ENCODE results near the gene CCDC175.

CCDC175 gene

DNA sequence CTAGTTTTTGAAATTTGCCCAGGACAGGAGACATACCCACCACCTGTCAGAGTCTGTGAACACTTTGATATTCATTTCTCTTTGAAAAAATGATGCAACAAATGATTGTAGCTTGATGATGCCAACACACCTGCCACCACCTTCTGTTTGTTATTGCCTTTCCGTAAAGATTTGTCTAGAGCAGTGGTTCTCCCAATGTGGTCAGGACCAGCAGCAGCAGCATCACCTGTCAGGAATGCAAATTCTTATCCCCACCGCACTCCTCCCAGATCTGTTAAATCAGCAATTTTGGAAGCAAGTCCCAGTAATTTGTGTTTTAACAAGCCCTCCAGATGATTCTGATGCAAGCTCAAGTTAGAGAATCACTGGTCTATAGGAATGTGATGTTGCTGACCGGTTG, 9.9 kb downstream of the CCDC175 start:
- H3K27me3 Mint-ChIP-seq: peaks cover 14% of the 10 kb centered on the region
- no peak overlapping the region for H3K4me3 Mint-ChIP-seq
- no peaks in the 10 kb centered on the region for H3K4me1 Mint-ChIP-seq (ENCODE audit: low read depth)
- H3K27ac Mint-ChIP-seq: no peak overlapping the region
- no peaks in the 10 kb centered on the region for H3K36me3 Mint-ChIP-seq
- no peaks in the 10 kb centered on the region for H3K9me3 Mint-ChIP-seq (ENCODE audit: low read depth)

DNA sequence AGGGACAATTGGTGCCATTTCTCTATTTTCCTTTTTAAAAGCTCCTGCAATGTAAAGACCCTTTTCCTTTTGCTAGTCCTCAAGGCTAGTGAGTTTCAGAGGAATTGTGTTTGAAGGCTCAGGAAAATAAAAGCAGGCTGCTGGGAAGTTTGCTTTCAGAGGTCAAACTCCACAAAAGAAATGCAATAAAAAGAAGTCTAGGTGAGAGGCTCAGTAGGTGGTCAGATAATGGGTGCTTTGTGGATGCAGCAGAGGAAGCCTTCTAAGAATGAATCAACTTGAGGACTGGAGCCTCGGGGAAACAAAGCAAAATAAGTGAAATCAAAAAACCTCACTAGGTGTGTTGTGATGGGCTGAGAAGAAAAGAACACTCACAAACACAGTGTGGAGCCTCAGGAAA, 10.3 kb downstream of the CCDC175 start:
- H3K4me1 Mint-ChIP-seq (ENCODE audit: low read depth): no peaks in the 10 kb centered on the region
- no peak overlapping the region for H3K4me3 Mint-ChIP-seq
- H3K9me3 Mint-ChIP-seq (ENCODE audit: low read depth): no peaks in the 10 kb centered on the region
- peaks cover 12% of the 10 kb centered on the region for H3K27me3 Mint-ChIP-seq
- H3K36me3 Mint-ChIP-seq: no peaks in the 10 kb centered on the region
- H3K27ac Mint-ChIP-seq: no peak overlapping the region

DNA sequence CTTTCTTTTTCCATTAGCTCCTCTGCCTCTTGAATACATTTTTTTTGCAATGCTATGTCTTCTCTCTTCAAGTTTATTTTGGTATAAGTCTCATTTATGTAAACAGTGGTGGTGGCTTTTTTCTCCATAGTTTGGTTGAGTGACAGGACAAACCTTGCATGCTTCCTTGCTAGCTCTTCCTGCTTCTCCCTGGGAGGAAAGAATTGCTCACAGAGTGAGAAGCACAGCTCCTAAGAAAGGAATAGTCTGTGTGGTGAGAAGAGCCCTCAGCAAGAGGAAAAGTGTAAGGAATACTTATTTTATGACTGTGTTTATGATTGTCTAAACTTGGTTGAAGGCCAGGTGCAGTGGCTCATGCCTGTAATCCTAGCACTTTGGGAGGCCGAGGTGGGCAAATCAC, 11.5 kb downstream of the CCDC175 start:
- Mint-ChIP-seq H3K27ac (no peak overlapping the region), H3K9me3 (ENCODE audit: low read depth) (no peaks in the 10 kb centered on the region), H3K4me1 (ENCODE audit: low read depth) (no peaks in the 10 kb centered on the region)

DNA sequence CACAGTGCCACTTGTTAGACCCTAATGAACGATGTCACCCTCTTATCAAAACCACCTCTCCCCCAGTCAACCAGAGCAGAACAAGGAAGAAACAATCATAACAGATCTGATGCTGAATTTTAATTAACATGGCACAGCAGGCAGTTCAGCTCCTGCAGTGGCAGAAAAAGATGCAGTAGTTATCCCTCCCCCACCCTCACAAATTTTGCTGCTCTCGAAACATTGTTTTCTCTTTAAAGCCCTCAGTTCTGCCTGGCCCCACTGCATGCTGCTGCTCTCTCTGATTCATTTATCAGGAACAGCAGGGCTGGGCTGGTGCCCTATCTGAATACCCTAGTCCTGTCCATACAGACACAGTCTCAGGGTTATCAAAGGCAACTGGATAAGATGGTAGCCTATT, 12.2 kb downstream of the CCDC175 start:
- Mint-ChIP-seq H3K9me3 (ENCODE audit: low read depth) (no peaks in the 10 kb centered on the region), H3K4me3 (no peak overlapping the region), H3K27me3 (peaks cover 8% of the 10 kb centered on the region), H3K4me1 (ENCODE audit: low read depth) (no peaks in the 10 kb centered on the region), H3K36me3 (no peaks in the 10 kb centered on the region), H3K27ac (no peak overlapping the region)

More for the DNA sequence above, 11.5 kb downstream of the CCDC175 start:
- no peaks in the 10 kb centered on the region for H3K36me3 Mint-ChIP-seq
- H3K4me3 Mint-ChIP-seq: no peak overlapping the region
- H3K27me3 Mint-ChIP-seq: peaks cover 8% of the 10 kb centered on the region

DNA sequence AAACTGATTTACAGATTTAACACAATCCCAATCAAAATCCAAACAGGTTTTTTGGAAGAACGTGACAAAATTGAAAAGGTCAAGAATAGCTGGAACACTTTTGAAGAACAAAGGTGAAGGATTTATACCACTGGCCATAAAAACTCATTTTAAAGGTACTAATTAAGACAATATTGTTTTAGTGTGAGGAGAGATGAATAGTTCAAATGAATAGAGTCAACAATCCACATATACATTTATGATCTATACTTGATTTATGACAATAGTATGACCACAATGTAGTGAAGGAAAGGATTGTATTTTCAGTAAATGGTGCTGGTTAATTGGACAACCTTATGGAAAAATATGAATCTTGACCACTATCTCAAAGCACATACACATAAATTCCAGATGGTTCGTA, 29.3 kb downstream of the CCDC175 start:
- no peaks in the 10 kb centered on the region for H3K36me3 Mint-ChIP-seq
- no peak overlapping the region for H3K27ac Mint-ChIP-seq
- no peaks in the 10 kb centered on the region for H3K9me3 Mint-ChIP-seq (ENCODE audit: low read depth)
- no peaks in the 10 kb centered on the region for H3K4me1 Mint-ChIP-seq (ENCODE audit: low read depth)
- H3K4me3 Mint-ChIP-seq: no peak overlapping the region
- peaks cover 4% of the 10 kb centered on the region for H3K27me3 Mint-ChIP-seq

DNA sequence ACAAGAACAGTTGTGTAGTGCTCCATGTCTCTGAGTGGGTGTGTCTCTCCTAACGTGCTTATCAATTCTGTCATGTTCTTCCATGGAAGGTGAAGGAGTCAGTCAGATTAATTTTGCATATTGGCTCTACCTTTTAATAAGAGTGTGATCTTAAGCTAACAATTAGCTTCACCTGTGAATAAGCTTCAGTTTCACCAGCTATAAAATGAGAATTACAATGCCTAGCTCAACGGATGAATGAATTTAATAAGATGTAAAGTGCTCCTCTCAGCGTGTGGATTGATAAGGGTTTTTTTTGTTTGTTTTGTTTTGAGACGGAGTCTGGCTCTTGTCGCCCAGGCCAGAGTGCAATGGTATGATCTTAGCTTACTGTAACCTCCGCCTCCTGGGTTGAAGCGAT, 32.7 kb downstream of the CCDC175 start:
- H3K4me1 Mint-ChIP-seq (ENCODE audit: low read depth): no peaks in the 10 kb centered on the region
- no peak overlapping the region for H3K4me3 Mint-ChIP-seq
- no peak overlapping the region for H3K27ac Mint-ChIP-seq
- no peaks in the 10 kb centered on the region for H3K9me3 Mint-ChIP-seq (ENCODE audit: low read depth)
- H3K36me3 Mint-ChIP-seq: no peaks in the 10 kb centered on the region
- H3K27me3 Mint-ChIP-seq: peaks cover 4% of the 10 kb centered on the region

DNA sequence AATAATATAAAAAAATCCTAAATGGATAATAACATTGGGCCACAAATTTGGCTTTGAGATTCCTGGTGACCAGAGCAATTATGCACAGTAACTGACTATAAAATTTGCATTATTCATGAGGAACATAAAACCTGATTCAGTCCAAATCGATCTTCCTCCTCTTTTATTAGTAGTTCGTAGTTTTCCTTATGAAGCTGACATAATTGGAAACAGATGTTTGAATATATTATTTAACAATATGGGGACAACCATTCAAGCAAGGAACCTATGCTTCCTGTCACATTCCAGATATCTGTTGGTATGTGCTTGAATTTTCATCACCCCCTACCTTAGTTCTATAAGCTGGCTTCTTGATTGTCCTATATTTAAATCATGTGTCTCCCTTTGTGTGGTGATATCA, 34.9 kb downstream of the CCDC175 start:
- Mint-ChIP-seq H3K27ac (no peak overlapping the region), H3K9me3 (ENCODE audit: low read depth) (no peaks in the 10 kb centered on the region), H3K4me1 (ENCODE audit: low read depth) (no peaks in the 10 kb centered on the region), H3K4me3 (no peak overlapping the region), H3K36me3 (no peaks in the 10 kb centered on the region), H3K27me3 (peaks cover 2% of the 10 kb centered on the region)

DNA sequence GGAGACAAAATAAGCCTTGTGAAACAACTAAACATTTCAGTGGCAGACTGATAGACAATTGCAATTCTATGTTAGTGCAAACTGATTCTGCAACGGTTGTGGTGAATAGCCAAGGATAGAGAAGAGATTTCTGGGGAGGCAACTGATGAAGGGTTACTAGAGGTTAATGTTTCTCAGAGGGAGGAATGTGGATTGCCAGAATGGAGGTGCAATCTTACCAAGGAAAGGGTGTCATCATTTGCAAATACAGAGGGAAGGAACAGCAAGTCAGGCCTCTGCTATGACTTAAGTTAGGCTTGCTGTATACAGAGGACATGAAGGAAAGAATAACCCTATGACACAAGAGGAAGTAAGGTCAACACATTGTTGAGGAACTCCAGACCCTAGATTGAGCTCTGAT, 35.8 kb downstream of the CCDC175 start:
- H3K4me1 Mint-ChIP-seq (ENCODE audit: low read depth): no peaks in the 10 kb centered on the region
- H3K36me3 Mint-ChIP-seq: no peaks in the 10 kb centered on the region
- no peak overlapping the region for H3K4me3 Mint-ChIP-seq
- H3K27ac Mint-ChIP-seq: no peak overlapping the region
- H3K9me3 Mint-ChIP-seq (ENCODE audit: low read depth): no peaks in the 10 kb centered on the region
- H3K27me3 Mint-ChIP-seq: peaks cover 4% of the 10 kb centered on the region

DNA sequence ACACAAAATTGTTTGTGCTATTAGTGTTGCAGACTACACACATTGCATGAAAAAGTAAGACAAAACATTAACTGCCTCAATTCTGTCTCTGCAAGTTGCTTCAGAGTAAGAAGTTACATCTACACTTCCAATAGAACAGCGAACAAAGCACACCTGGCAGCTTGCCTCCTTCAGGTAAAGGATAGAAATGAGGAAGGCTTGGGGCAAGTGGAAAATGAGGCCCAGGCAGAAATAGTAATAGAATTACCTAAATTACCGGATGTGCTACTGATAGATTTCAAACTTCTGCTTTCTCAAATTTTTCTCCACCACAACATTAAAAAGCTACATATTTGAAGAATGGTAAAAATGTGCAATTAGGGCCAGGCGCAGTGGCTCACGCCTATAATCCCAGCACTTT, 37.7 kb downstream of the CCDC175 start:
- Mint-ChIP-seq H3K27me3 (peaks cover 2% of the 10 kb centered on the region), H3K27ac (no peak overlapping the region), H3K4me1 (ENCODE audit: low read depth) (no peaks in the 10 kb centered on the region), H3K4me3 (no peak overlapping the region), H3K36me3 (no peaks in the 10 kb centered on the region), H3K9me3 (ENCODE audit: low read depth) (no peaks in the 10 kb centered on the region)

DNA sequence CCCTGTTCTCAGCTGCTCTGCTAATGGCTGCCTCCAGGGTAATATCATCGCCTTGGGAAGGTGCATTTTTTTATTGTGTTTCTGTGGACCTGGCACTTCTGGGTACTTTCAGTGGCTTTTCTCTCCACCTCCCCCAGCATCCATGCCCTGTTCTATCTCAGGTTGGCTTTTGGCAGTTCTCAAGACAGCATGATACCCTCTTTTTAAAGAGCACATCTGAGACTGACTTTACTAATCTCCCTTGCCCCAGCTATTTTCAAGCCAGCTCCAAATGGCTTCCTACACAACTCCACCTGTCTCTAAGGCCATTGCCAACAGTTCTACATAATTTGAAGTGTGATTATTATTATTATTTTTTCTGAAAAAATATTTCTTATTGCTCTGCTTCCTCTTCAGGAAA, 39.1 kb downstream of the CCDC175 start:
- Mint-ChIP-seq H3K4me3 (no peak overlapping the region), H3K9me3 (ENCODE audit: low read depth) (no peaks in the 10 kb centered on the region), H3K36me3 (no peaks in the 10 kb centered on the region), H3K27ac (no peak overlapping the region), H3K27me3 (peaks cover 2% of the 10 kb centered on the region), H3K4me1 (ENCODE audit: low read depth) (no peaks in the 10 kb centered on the region)

DNA sequence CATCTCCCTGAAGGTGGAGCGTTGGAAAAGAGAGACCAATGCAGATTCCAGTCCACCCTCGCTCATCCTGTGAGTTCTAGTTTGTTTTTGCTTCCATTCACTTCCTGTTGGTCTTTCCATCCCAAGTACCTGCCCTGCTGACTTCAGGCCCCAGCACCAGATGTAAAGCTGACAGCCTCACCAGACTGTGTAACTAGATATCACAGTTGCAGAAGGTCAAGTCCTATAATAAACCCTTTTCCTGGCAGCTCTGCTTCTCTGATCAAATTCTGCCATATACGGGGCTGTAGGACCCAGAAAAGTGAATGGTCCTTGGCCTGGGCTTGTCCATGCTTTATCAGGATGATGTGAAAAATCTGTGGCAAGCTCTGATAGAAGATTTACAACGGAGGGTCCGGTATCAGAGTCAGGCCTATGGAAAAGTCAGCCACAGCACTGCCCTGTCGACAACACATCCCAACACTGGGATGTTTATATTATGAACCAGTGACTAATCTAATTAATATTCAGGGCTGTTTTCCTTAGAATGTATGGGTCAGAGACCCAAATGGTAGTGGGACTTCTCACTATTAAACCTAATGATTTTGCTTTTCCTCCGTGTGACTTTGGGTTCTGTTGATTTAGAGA, 42.1 kb downstream of the CCDC175 start:
- Mint-ChIP-seq H3K27ac (no peak overlapping the region), H3K4me1 (ENCODE audit: low read depth) (no peaks in the 10 kb centered on the region), H3K4me3 (no peak overlapping the region), H3K36me3 (no peaks in the 10 kb centered on the region), H3K9me3 (ENCODE audit: low read depth) (no peaks in the 10 kb centered on the region), H3K27me3 (peaks cover 4% of the 10 kb centered on the region)

DNA sequence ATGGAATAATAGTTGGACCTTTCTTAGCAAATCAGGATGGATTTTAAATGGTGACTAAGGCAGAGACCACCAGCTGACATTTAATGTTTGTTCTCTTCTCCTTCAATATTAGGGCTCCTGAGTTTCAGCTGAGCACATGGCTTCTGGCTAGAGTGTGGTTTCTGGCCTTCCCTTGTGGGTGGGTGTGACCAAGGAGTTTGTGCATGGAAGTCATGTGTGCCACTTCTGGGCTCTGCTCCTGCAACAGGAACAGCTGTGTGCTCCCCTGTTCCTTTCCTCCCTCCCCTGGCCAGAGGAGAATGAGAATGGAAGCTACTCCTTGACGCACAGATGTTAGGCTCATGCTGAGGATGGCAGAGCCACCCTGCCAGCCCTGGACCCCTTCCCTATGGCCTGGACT, 44.2 kb downstream of the CCDC175 start:
- H3K27me3 Mint-ChIP-seq: peaks cover 11% of the 10 kb centered on the region
- no peak overlapping the region for H3K27ac Mint-ChIP-seq
- no peak overlapping the region for H3K4me3 Mint-ChIP-seq
- H3K36me3 Mint-ChIP-seq: no peaks in the 10 kb centered on the region
- H3K4me1 Mint-ChIP-seq (ENCODE audit: low read depth): no peaks in the 10 kb centered on the region
- H3K9me3 Mint-ChIP-seq (ENCODE audit: low read depth): peaks cover 5% of the 10 kb centered on the region

DNA sequence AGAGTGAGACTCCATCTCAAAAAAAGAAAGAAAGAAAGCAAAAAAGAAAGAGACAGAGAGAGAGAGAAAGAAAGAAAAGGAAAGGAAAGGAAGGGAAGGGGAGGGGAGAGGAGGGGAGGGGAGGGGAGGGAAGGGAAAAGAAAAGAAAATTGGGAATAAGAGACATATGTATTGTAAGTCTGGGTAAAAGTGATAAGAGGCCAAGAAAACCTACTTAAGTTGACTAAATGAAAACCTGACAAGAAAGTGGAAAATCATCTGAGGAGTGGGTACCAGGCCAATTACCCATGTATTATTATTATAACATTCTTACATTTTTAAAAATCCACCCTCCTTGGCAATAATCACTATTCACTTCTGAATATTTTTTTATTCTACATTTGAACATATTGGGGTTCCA, 46.3 kb downstream of the CCDC175 start:
- no peak overlapping the region for H3K27ac Mint-ChIP-seq
- H3K4me3 Mint-ChIP-seq: no peak overlapping the region
- no peaks in the 10 kb centered on the region for H3K4me1 Mint-ChIP-seq (ENCODE audit: low read depth)
- H3K27me3 Mint-ChIP-seq: peaks cover 9% of the 10 kb centered on the region
- no peaks in the 10 kb centered on the region for H3K36me3 Mint-ChIP-seq
- peaks cover 5% of the 10 kb centered on the region for H3K9me3 Mint-ChIP-seq (ENCODE audit: low read depth)

DNA sequence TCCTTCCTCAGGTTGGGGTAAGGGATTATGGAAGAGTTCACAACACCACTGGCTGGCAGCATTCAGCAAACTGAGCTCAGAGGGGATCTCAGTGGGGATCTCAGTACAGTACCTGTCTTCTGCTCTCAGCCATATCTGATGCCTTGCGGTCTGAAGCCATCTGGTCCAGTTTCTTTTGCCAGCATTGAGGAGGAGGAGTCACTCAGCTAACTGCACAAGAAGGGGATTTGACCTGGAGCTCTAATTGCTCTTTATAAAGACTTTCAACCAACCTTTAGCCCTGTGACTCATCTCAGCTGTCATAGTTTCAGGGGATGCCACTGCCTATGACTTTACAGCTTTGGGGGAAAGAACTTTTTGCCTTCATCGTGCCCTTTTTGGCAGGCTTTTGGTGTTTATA, 47.4 kb downstream of the CCDC175 start:
- peaks cover 13% of the 10 kb centered on the region for H3K27me3 Mint-ChIP-seq
- H3K4me3 Mint-ChIP-seq: no peak overlapping the region
- no peak overlapping the region for H3K27ac Mint-ChIP-seq
- peaks cover 5% of the 10 kb centered on the region for H3K9me3 Mint-ChIP-seq (ENCODE audit: low read depth)
- H3K4me1 Mint-ChIP-seq (ENCODE audit: low read depth): no peaks in the 10 kb centered on the region
- no peaks in the 10 kb centered on the region for H3K36me3 Mint-ChIP-seq

DNA sequence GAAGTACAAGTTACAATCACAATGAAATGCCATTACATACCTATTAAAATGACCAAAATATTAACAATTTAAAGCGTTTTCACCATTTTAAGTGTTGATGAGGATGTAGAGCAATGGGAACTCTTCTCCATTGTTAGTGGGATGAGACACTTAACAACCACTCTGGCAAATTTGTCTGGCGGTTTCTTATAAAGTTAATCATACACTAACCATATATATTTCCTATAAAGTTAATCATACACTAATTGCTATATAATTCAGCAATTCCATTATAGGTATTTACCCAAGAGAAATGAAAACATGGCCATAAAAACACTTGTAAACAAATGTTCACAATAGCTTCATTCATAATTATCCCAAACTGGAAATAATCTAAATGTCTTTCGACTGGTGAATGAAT, 56.4 kb downstream of the CCDC175 start:
- H3K4me3 Mint-ChIP-seq: no peak overlapping the region
- H3K4me1 Mint-ChIP-seq (ENCODE audit: low read depth): no peaks in the 10 kb centered on the region
- H3K9me3 Mint-ChIP-seq (ENCODE audit: low read depth): no peaks in the 10 kb centered on the region
- peaks cover 13% of the 10 kb centered on the region for H3K27me3 Mint-ChIP-seq
- no peaks in the 10 kb centered on the region for H3K36me3 Mint-ChIP-seq
- no peak overlapping the region for H3K27ac Mint-ChIP-seq

DNA sequence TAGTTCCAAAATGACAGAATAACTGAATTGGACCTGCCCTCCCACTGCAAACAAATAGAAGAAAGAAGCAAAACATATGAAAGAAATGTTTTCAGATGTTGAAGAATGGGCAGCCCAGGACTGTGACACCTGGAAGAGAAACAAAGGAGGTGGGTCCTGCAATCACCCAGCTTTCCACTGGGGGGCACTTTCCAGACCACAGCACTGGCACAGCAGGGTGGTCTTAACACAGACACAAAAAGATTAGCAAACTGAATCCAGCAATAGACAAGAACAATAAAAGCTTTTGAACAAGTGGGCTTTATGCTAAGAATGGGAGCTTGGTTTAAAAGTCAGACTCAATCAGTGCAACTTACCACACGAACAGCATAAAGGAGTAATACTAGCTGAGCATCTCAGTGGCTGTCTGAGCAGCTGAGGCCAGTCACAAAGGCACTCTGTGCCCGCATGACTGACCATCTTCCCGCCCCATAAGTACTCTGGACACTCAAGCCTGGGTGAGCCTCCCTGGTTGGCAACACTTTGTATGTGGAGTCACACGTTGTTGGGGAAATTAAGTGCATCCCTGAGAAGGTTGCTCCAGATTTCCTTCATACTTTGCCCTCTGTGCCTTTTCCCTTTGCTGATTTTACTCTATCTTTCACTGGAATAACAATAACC, 64.6 kb downstream of the CCDC175 start:
- H3K4me1 Mint-ChIP-seq (ENCODE audit: low read depth): no peaks in the 10 kb centered on the region
- no peak overlapping the region for H3K4me3 Mint-ChIP-seq

More for the DNA sequence above, 64.6 kb downstream of the CCDC175 start:
- no peaks in the 10 kb centered on the region for H3K36me3 Mint-ChIP-seq
- H3K27me3 Mint-ChIP-seq: peaks cover 6% of the 10 kb centered on the region
- H3K27ac Mint-ChIP-seq: no peak overlapping the region
- no peaks in the 10 kb centered on the region for H3K9me3 Mint-ChIP-seq (ENCODE audit: low read depth)
